HG03175 (cell line): ENCODE results near the gene TNNT2.

Experiments used
- ATAC-seq: cut with Tn5 transposase; IDR thresholded peaks from one replicate; pipeline ENCODE4 v1.9.1; 2021; ENCODE audit warnings: mild to moderate bottlenecking, moderate library complexity; ENCODE audit not compliant: unreplicated experiment

TNNT2 gene

DNA sequence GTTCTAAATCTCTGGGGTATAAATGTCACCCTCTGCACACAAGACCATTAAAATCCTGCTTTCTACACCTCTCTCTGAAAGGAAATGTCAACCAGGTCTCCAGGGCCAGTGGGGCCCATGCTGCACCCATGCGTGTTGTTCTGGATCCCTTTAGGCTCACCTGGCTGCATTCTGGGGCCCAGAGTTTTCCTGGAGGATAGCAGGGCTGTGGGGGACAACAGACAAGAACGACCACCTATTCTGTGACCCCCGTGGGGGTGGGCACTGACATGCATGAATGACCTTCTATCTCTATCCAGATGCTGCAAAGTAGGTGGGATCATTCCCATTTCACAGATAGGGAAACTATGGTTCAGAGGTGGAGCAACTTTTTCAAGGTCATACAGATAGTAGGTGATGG is 41.6 kb downstream of the TNNT2 start:
- ATAC-seq: no peak

DNA sequence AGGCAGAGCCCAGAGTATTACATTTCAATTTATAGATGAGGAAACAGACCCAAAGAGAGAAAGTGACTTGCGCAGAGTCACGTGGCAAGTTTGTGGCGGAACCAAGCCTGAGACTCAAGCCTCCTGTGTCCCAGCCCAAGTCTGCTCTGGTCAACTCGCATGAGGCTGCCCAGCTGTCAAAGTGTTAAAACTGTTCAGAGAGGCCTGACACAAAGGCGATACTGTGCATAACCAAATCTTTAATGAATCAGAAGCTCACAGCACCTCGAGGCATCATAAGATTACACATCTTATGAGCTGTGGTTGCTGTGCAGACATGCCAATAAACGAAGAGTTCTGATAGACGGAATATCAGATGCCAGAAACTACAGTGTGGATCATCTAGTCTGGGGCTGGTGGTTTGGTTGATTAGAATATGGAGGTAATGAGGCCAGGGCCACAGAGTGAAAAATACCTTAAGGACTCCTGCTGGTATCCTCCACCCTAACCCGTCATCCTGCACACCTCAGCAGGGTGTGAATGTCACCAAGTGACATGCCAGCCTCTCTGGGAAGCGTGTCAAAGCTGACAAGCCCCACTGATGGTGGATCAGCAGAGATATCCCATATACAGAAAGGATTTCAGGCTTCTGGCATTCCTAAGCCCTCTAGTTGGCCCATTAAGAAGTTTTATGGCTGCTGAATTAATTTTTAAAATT is 42.2 kb downstream of the TNNT2 start:
- ATAC-seq: no peak

DNA sequence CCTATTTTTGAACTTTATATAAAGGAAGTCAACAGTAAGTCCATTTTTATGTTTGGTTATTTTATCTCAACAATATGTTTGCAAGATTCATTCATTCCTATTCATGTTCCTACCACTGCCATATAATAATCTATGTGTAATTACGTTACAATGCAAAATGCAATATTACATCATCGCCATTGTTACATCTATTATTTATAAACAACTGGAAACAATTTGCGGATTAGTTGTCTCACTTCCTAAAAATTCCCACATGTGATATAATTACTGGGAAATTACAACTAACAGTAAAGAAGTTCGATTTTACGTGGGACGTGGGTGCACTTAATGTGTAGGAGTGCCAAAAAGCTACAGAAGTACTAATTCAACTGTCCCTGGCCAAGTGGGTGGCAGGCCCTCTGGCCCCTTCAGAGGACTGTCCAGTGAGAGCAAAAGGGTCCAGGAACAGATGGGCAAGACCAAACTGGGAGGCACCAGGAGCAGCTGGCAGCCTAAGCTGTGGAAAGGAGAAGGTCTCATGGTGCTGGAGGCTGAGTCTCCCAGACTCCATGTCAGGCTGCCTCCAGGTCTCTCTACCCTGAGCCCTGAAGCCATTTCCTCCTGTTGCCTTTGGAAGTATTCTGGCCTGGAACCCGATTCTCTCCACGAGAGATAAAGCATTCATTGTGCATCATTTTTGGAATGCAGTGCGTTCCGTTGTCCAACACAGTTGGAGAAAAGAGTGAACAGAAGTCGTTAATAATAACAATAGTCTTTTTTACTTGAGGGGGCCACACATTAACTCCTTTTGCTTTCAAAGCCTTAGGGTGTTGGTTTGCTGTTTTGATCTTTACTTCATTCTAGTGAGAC is 42.9 kb downstream of the TNNT2 start:
- ATAC-seq: no peak

DNA sequence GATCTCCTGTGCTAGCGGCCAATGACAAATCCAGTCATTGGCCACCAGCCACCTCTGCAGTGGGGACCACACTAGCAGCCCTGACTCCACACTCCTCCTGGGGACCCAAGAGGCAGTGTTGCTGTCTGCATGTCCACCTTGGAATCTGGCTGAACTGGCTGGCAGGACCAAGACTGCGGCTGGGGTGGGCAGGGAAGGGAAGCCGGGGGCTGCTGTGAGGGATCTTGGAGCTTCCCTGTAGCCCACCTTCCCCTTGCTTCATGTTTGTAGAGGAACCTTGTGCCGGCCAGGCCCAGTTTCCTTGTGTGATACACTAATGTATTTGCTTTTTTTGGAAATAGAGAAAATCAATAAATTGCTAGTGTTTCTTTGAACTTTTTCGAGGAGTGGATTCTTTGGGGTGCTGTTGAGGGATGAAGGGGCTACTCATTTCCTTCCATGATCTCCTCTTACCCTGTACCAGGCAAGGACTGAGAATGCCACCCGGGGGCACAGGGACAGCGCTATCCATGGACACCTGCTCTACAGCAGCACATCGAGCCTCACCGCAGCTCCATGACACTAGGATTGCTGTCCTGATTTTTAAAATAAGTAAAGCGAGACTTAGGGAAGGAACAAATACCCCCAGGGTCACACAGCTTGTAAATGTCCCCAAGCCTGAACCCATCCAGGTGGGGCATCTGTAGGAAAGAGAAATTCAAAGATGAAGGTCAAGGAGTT is 44.7 kb downstream of the TNNT2 start:
- no peak for ATAC-seq

DNA sequence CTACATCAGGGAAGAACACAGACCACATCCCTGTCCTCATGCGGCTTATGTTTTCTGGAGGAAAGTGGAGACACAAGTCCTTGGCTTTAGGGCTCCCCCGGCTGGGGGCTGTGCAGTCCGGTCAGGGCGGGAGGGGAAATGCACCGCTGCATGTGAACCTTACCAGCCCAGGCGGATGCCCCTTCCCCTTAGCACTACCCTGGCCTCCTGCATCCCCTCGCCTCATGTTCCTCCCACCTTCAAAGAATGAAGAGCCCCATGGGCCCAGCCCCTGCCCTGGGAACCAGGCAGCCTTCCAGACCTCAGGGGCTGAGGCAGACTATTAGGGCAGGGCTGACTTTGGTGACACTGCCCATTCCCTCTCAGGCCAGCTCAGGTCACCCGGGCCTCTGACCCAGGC is 45.5 kb downstream of the TNNT2 start:
- no peak for ATAC-seq

DNA sequence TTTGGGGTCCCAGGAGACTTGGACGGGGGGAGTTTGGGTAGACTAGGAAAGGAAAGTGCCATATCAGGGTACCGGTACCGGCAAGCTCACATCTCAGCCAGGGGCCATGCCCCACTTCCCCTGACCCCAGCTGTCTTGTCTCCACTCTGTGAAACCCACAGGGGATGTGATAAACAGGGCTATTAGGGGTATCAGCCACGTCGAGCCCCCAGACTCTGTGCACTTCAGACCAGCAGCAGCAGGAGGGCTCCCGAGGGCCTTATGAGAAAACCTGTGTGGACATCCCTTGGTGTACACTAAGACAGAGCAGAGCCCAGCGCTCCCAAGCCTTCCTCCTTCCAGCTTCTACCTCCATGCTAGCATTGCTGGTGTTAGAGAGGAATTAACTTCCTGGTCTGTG is 46.3 kb downstream of the TNNT2 start:
- no peak for ATAC-seq

DNA sequence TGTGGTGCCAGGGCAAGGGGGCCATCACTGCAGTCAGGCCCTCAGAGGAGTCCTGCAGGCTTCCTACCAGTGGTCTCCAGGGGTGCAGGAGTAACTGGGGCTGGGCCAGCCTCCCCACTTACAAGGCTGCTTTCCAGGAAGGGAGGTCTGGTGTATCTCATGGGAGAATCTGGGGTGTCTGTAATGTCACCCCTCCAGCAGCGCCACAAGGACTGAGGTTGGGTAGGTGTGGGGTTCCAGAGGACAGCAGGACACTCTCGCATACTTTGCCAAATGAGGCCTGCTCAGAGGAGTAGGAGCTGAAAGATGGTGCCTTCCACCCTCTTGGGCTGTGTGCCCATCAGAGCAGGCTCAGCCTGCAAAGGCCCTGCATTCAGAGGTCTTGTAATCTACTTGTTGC is 46.9 kb downstream of the TNNT2 start:
- ATAC-seq: no peak

DNA sequence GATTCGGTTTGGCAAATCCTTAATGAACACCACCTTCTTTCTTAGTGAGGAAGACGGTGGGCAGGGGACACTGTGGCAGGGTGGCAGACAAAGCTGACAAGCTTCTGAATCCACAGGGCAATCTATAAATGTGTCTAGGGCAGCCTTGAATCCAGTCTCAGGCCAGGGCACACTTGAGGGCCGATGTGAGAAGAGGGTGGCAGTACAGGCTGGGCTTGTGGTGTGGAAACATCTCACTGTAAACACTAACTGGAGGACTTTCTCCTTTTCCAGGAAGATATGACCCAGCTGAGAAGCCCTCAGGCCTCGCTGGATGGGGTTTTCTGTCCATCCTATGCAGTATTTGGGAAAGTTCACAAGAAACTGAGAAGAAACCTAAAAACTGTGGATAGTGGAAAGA is 47.7 kb downstream of the TNNT2 start:
- ATAC-seq: no peak

DNA sequence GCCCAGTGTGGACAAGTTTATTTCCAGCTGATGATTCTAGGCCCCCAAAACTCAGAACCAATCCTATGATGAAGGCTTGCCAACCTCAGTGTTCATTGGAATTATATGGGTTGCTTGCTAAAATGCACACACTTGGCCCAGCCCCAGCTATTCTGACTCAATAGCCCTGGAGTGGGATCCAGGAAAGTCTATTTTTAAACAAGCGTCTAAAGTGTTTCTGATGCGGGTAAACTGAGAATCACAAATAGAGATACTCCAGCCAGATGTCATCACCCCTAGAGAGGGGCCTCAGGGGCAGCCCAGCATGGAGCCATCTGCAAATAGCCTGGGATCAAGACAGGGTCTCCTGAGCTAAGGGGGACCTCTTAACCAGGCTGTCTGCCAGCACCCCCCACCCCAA is 48.2 kb downstream of the TNNT2 start:
- ATAC-seq: no peak

DNA sequence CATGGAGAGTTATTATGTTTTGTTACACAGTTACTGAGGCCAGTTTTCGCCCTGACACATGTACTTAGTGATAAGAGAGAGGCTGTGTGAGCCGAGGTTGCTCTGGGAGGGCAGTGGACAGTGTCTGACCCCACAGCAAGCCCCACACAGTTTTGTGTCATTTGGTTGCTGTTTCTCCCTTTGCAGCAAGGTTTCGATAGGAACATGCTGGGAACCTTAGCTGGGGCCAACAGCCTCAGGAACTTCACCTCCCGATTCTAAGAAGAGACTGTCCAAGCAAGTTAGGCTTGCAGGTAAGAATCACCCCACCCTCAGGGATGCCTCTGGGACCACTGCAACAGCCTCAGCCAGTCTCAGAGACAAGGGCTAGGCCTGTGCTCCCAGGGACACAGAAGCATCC is 48.9 kb downstream of the TNNT2 start:
- no peak for ATAC-seq

DNA sequence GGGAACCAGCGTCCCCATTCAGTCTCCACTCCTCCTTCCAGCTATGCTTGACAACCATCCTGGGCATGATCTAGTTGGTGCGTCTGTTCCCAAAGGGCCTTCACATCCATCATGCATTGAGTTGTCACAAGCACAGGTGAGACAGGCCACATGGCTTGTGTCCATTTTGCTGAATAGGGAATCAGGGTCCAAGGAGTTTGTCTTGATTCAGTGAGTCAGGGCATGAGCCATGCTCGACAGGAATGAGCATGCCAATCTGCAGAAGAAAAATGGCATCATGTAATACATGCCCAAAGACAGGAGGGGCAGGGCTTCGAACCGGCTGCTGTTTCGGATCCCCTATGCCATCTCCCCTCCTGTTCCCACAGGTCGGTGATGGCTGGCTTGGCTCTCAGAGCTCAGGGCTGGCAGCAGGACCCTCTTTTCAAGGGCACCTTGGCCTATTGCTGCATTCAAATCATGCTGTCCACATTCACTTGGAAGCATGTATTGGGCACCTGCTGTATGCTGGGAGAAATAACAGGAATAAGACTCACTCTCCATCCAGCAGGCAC is 49.7 kb downstream of the TNNT2 start:
- no peak for ATAC-seq

DNA sequence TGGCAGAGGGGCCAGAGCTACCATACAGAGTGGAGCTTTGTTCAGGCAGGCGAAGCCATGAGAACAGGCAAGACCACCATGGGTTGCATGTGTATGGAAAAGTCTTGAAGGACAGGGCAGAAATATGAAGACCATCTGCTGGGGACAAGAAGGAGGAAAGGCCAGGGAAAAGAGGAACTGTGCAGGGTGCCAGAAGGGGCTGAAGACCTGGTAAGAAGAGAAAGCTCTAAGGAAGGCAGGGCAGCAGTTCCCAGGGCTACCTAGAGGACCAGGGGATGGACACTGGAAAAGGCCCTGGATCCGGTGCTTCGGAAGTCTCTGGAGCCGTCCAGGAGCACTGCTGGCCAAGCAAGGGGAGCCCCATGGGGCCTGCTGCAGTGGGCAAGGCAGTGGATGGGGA is 50.8 kb downstream of the TNNT2 start:
- ATAC-seq: no peak

DNA sequence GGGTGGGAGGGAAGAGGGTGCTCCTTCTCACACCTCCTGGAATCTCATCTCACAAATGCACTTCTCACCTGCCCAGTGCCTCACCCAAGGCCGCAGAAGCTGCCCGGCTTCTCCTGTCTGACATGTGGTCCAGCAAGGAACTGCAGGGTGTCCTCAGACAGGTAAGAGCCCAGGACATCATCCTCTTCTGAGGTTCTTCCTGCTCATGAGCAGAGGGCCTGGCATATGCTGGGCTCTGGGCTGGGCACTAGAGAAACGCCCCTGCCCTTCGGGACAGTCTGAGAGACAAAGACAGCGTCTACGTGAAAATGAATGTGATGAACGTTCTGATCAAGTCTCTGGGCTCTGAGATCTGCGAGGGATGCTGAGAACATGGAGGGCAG is 51.8 kb downstream of the TNNT2 start:
- ATAC-seq: no peak

DNA sequence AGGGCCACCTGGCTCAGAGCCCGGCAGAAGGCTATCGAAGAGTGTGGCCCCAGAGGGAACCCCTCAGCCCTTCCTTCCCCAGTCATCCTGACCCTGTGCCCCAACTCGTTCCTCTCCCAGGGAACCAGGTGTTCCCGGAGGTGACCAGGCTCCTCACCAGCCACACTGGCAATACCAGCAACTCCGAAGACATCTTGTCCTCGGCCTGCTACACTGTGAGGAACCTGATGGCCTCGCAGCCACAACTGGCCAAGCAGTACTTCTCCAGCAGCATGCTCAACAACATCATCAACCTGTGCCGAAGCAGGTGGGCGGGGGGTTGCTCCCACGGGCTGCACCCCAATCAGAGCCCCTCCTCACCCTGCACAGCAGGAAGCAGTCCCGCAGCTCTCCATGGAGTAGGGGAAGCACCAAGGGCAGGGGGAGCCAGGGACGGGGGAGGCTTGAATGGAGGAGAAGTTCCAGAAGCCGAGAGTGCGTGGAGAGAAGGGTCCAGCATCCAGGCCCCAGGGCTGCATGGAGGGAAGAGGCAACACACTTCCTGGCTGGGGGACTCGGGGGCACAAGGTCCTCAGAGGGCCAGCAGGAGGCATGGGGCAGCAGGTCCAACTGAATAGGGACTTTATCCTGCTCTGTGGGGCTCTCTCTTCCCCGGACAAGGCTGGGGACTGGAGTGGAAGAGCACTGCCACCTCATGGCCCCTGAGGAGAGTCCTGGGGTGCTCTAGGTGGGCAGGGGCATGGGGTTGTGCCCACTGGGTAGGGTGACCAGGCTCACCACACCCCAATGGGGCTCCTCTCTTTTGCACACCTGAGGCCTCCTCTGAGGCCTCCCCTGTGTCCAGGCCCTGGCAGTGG is 52.4 kb downstream of the TNNT2 start:
- no peak for ATAC-seq

DNA sequence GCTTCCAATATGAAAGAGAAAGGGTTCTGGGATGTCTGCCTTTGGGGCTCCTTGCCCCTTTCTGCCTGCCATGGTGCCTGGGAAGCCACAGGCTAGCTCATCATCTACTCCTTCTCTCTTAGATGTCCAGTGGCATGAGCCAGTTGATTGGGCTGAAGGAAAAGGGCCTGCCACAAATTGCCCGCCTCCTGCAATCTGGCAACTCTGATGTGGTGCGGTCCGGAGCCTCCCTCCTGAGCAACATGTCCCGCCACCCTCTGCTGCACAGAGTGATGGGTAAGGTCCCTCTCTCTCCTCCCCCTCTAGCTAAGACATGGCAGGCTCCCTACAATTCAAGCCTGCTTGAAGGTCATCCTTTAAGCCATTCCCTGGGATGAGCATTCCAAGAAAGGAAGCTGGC is 53.2 kb downstream of the TNNT2 start:
- no peak for ATAC-seq

DNA sequence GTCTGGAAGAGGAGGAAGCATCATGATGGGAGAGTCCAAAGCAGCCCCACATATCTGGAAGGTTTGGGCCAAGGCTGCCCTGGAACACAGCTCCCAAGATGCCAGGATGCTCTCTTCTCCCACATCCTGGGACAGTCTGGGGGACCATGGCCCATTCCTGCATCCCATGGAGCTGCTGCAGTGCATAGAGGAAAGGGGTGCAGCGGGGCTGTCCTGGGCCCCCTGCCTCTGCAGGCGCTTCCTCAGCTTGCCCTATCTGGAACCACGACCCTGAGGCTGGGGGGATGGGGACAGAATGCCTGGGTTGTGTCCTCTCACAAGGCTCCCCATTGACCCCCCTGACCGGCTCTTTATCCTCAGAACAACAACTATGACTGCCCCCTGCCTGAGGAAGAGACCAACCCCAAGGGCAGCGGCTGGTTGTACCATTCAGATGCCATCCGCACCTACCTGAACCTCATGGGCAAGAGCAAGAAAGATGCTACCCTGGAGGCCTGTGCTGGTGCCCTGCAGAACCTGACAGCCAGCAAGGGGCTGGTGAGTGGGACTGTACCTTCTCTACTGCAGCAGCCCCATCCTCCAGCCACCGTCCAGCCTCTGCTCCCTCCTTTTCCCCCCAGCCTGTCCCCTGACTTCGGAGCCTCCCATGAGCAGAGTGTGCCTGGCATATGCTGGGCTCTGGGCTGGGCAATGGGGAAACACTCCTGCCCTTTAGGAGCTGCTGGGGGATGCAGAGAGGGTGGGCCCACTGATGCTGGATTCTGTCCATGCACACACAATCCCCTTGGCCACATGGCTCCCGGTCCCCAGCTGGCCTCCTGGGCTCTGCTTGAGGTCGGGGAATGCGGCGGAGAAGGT is 54.6 kb downstream of the TNNT2 start:
- ATAC-seq: no peak

DNA sequence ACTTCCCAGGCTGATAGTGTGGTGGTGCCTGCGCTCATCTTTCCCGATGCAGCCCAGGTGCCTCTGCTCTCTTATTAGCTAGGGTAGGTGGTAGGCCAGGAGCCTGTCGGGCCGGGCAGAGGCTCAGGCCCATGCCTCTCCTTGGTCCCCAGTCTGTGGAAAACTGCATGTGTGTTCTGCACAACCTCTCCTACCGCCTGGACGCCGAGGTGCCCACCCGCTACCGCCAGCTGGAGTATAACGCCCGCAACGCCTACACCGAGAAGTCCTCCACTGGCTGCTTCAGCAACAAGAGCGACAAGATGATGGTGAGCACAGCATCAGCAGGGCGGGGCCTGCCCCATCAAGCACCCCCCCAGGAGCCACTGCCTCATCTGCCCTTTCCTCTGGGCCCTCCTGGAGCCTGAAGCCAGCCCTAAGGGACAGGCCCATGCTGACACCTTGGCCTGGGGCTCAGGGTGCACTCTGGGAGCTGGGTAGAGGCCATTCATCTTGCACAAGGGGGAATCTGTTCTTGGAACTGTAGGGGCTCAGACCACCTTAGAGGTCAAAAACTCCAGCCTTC is 55.6 kb downstream of the TNNT2 start:
- ATAC-seq: no peak

DNA sequence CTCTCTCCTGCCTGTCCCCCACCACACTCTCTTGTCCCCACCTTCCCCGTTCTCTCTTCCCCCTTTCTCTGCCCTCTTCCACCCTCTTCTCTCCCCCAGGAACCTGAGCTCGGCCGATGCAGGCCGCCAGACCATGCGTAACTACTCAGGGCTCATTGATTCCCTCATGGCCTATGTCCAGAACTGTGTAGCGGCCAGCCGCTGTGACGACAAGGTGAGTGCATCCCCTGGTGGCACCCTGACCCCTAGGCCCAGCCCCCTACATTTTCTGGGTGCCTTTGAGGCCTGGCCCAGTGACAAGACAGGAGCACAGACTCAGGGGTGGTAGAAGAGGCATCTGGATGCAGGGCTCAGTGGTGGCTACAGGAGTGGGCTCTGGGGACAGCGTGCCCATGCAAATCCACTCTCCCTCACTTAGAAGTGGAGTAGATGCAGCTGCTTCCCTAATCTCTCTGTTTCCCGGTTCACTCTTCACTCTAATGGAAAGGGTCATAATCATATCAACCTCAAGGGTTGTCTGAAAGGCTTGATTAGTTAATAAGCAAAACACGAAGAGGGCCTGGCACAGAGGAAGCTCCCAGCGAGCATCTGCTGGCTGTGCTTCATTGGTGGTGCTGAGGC is 57.2 kb downstream of the TNNT2 start:
- no peak for ATAC-seq

DNA sequence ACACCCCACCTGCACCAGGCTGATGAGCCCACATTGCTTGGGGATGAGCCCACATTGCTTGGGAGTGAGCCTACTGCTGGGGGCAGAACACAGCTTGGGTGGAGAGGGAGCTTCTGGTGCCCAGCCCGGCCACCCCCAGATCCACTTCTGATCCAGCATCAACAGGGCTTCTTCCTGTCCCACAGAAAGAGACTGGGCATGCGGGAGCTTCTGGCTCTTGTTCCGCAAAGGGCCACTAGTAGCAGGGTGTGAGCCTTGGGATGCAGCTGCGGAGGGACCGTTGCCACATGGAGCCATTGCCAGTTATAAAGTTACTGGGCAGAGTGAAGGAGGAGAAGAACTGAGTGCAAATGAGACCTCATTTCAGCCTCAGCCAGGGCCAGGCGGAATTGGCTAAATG is 57.8 kb downstream of the TNNT2 start:
- ATAC-seq: no peak
